Activated CD4-positive, alpha-beta T cell treated with anti-CD3 and anti-CD28 coated beads, Interleukin-2, amount 10 ng/mL, durations not matched to agents 24 days and 14 days (primary cell): ENCODE data around the gene CNGB1. TPM values are rescaled to one million over a fixed set of nuclear protein-coding genes. Genes with fewer than 3 reads are reported as not detected.

Source experiments
- DNase-seq: peaks from one replicate; pipeline ENCODE4 v3.0.0; 2022
- H3K27ac Mint-ChIP-seq: one replicate; pipeline ENCODE4 v1.8.0; 2022; ENCODE audit warnings: mild to moderate bottlenecking, mixed read lengths
- H3K27me3 Mint-ChIP-seq: one replicate; pipeline ENCODE4 v1.8.0; 2022; ENCODE audit warnings: mixed read lengths
- H3K36me3 Mint-ChIP-seq: one replicate; pipeline ENCODE4 v1.8.0; 2022; ENCODE audit warnings: low read depth, mild to moderate bottlenecking, mixed read lengths
- H3K4me1 Mint-ChIP-seq: one replicate; pipeline ENCODE4 v1.8.0; 2021; ENCODE audit warnings: mixed read lengths
- H3K4me3 Mint-ChIP-seq: one replicate; pipeline ENCODE4 v1.8.0; 2022; ENCODE audit warnings: mild to moderate bottlenecking, moderate library complexity, mixed read lengths
- H3K9me3 Mint-ChIP-seq: one replicate; pipeline ENCODE4 v1.8.0; 2021; ENCODE audit warnings: mixed read lengths
- intact Hi-C: fragments of 100-400 bp; cut with micrococcal nuclease; formaldehyde crosslinking; loops from one replicate; pipeline ENCODE4 v1.15.1; 2023
- total RNA-seq: library from RNA; stranded (reverse); gene quantifications from 2 replicates; pipeline ENCODE4 v1.2.3, GENCODE V29; 2022

The CNGB1 gene
- total RNA-seq, 1 donor from 2014 or later: not detected

DNA sequence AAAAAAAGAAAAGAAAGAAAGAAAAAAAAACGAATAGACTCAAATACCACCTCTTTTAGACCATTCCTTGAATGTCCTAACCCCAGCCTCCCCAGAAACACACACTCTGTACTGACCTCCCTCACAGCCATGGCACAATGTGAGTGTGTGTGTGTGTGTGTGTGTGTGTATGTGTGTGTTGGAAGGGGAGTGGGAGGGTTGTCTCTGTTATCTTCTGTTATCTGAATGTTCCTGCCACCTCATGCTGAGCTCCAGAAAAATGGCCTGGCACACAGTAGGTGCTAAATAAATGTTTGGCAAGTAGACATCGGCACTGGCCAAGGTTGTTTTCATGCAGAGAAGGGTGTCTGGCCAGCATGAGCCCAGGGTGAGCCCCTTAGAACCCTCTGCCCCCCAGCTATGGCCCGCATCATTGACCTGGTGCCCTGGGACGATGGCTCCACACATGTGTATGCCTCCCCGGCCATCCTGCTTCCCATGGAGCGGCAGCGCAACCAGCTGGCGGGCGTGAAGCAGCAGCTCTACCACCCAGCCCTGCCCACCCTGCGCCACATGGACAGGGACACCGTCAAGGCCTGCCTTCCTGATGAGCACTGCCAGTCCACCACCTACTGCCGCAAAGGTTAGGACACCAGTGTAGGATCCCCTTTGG is 6.6 kb upstream of the CNGB1 start:
- intact Hi-C loops: no loop called here
- no peak overlapping the region for H3K4me3 Mint-ChIP-seq
- peaks cover 2% of the 10 kb centered on the region for H3K27me3 Mint-ChIP-seq
- H3K9me3 Mint-ChIP-seq: no peaks in the 10 kb centered on the region
- no peaks in the 10 kb centered on the region for H3K36me3 Mint-ChIP-seq
- H3K4me1 Mint-ChIP-seq: no peaks in the 10 kb centered on the region
- no peak overlapping the region for H3K27ac Mint-ChIP-seq
- no peak for DNase-seq

DNA sequence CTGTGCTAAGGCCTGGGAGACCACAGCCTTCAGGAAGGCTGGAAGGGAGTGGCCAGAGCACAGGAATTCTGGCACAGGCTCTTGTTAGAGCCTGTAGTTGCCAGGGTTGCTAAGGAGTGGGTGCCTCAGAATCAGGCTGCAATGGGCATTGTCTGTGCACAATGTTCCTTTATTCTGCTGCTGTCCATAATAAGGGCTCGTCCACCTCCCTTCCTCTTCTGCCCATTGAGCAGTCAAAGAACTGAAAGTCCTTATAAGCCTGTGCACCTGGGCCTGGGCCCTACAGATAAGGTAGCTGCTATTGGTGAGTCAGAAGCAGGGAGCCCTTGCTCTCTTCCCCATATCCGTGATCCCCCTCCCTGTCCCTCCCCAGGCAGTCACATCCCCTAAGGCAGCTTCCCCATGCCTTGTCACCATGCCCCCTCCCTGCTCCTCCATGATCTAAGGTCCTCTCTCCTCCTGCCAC is 5.4 kb upstream of the CNGB1 start:
- no peak overlapping the region for H3K27ac Mint-ChIP-seq
- peaks cover 2% of the 10 kb centered on the region for H3K27me3 Mint-ChIP-seq
- peaks cover 5% of the 10 kb centered on the region for H3K4me1 Mint-ChIP-seq
- no peak overlapping the region for H3K4me3 Mint-ChIP-seq
- intact Hi-C loops: no loop called here
- no peaks in the 10 kb centered on the region for H3K36me3 Mint-ChIP-seq
- H3K9me3 Mint-ChIP-seq: no peaks in the 10 kb centered on the region
- DNase-seq: no peak

DNA sequence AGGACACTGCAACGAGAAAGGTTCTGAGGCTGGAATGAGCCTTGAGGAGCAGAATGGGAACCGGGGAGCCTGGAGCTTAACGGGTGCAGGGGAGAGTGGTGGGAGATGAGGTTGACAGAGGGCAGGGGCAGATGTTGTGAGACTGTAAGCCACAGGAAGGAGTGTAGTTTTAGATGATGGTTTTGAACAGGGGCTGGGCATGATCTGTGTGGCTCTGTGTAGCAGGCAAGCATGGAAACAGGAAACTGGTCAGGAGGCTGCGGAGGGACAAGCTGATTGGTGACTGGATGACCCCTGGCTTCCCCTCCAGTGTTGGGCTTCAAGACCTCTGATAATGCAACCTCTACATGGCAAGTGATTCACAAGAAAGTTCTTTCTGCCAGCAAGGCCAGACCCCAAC is 1.4 kb upstream of the CNGB1 start:
- Mint-ChIP-seq H3K27me3 (peaks cover 4% of the 10 kb centered on the region), H3K9me3 (no peaks in the 10 kb centered on the region), H3K4me3 (no peak overlapping the region), H3K4me1 (peaks cover 5% of the 10 kb centered on the region), H3K27ac (no peak overlapping the region), H3K36me3 (no peaks in the 10 kb centered on the region)
- intact Hi-C loops: no loop called here
- no peak for DNase-seq

DNA sequence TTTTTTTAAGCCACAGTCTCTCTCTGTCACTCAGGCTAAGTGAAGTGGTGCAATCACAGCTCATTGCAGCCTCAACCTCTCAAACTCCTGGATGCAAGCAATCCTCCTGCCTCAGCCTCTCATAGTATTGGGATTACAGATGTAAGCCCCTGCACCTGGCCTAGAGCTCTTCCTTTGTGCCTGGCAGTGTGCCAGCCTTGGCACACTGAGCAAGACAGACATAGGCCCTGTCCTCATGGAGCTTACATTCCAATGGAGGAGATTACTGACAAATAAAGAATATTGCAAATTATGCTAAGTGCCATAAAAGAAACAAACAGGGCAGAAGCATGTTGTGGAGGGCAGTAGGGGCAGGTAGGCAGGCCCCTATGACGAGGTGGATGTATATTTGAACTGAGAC is 920 bp upstream of the CNGB1 start:
- intact Hi-C loops: no loop called here
- Mint-ChIP-seq H3K36me3 (no peaks in the 10 kb centered on the region), H3K4me3 (no peak overlapping the region), H3K27me3 (peaks cover 4% of the 10 kb centered on the region), H3K27ac (no peak overlapping the region), H3K4me1 (peaks cover 5% of the 10 kb centered on the region), H3K9me3 (no peaks in the 10 kb centered on the region)
- no peak for DNase-seq

DNA sequence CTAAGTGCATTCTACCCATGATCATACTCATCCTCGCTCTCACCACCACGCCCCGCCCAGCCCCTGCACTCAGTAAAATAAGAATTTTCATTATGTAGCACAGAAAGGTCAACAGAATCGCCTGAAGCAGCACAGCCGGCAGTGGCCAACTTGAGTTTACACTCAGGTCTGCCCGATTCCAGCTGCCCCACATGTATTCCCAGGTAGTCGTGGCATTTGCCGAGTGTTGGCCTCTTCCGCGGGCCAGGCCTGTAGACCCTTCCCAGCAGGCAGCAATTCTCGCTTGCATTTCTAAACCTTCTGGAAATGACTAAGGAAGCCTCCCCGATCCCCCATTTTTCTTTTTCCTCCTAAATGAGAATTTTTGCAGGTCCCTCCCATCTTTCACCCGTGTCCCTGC is 609 bp downstream of the CNGB1 start:
- no peak for DNase-seq
- Mint-ChIP-seq H3K27ac (no peak overlapping the region), H3K9me3 (no peaks in the 10 kb centered on the region), H3K4me1 (peaks cover 5% of the 10 kb centered on the region), H3K4me3 (no peak overlapping the region), H3K36me3 (no peaks in the 10 kb centered on the region), H3K27me3 (peaks cover 1% of the 10 kb centered on the region)
- intact Hi-C loops: no loop called here

DNA sequence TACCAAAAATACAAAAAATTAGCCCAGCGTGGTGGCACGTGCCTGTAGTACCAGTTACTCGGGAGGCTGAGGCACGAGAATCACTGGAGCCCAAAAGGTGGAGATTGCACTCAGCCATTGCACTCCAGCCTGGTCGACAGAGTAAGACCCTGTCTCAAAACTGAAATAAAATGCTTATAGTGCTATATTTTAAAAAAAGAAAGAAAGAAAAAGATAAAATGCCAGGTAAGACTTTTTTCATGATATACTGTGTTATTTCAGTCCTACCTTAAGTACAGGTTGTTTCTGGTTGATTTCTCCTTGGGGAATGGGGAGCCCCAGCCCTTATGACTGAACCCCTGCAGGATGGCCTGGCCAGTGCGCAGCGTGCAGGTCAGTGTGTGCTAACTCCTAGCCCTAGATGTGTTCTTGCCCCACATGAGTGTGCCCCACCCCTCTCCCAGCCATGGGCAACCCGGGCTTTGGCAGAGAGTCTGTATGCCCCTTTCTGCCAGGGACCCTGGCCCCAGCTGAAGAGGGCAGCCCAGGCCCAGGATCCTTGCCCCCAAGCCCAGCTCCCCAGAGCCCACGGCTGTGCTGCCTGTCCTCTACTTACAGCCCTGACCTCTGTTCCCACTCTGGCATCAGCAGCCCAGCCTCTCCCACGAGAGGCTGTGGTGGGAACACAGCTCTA is 1.3 kb downstream of the CNGB1 start:
- no peak for DNase-seq
- no peak overlapping the region for H3K4me3 Mint-ChIP-seq
- intact Hi-C loops: no loop called here

DNA sequence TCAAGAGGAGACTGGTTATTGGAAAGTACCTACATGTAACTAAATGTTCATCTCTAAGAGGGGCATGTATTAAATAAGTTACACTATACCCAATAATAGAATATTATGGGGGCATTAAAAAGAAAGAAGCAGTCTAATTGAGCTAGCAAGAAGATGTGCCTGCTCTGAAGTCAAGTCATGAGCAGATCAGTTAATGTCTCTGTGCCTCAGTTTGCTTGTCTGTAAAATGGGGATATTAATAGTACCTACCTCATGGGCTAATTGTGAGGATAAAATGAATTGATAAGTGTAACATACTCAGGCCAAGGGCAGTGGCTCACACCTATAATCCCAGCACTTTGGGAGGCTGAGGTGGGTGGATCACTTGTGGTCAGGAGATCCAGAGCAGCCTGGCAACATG is 3.0 kb downstream of the CNGB1 start:
- Mint-ChIP-seq H3K4me3 (no peak overlapping the region), H3K27me3 (peaks cover 1% of the 10 kb centered on the region), H3K27ac (no peak overlapping the region), H3K36me3 (no peaks in the 10 kb centered on the region), H3K9me3 (no peaks in the 10 kb centered on the region), H3K4me1 (peaks cover 5% of the 10 kb centered on the region)
- intact Hi-C loops: no loop called here
- DNase-seq: no peak

More for the DNA sequence above, 1.3 kb downstream of the CNGB1 start:
- H3K4me1 Mint-ChIP-seq: peaks cover 5% of the 10 kb centered on the region
- no peak overlapping the region for H3K27ac Mint-ChIP-seq
- H3K27me3 Mint-ChIP-seq: peaks cover 1% of the 10 kb centered on the region
- H3K9me3 Mint-ChIP-seq: no peaks in the 10 kb centered on the region
- H3K36me3 Mint-ChIP-seq: no peaks in the 10 kb centered on the region

DNA sequence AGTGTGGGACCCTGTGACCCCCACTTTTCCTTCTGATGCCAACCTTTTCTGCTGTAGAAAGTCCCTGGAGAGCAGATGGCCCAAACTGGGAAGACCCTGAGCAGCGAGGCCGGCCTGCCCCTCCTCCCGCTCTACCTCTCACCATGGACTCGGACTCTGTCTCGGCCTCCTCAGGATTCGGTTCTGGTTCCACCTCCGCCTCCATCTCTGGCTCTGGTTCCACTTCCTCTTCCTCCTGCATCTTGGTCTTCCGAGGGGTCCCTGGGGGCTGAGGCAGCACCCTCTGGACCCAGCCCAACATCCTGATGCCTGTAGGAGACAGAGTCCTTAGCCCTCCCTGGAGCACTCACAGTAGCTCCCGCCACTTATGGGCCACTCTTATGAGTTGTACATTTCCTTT is 3.9 kb downstream of the CNGB1 start:
- Mint-ChIP-seq H3K4me3 (no peak overlapping the region), H3K9me3 (no peaks in the 10 kb centered on the region), H3K27ac (no peak overlapping the region), H3K27me3 (peaks cover 1% of the 10 kb centered on the region), H3K36me3 (no peaks in the 10 kb centered on the region), H3K4me1 (peaks cover under 1% of the 10 kb centered on the region)
- intact Hi-C loops: no loop called here
- DNase-seq: no peak

DNA sequence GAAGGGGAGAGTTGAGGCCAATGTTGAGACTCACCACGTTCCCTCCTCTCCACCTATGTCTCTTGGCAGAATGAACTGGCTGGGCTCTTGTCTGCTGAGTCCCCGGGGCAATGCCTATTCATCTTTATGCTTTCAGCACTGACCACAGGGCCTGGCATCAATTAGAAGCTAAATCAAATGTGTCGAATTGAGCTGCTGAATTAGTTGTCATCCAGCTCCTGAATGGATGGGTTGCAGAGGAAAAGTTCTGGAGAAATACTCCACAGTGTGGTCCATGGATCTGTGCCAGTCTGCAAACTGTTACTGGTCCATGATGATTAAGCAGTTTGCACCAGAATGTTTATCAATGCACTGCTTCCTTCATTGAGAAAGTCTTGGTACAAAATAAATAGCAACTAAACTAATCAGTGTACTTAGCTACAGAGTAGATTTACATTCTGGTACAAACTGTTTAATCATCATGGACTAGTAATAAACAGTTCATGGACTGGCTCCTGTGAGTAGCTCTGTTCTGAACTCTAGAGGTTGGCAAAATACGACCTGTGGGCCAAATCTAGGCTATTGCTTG is 4.6 kb downstream of the CNGB1 start:
- H3K4me3 Mint-ChIP-seq: no peak overlapping the region
- DNase-seq: no peak
- no peaks in the 10 kb centered on the region for H3K9me3 Mint-ChIP-seq
- intact Hi-C loops: no loop called here
- peaks cover 1% of the 10 kb centered on the region for H3K27me3 Mint-ChIP-seq
- no peaks in the 10 kb centered on the region for H3K4me1 Mint-ChIP-seq
- H3K27ac Mint-ChIP-seq: no peak overlapping the region
- H3K36me3 Mint-ChIP-seq: no peaks in the 10 kb centered on the region

DNA sequence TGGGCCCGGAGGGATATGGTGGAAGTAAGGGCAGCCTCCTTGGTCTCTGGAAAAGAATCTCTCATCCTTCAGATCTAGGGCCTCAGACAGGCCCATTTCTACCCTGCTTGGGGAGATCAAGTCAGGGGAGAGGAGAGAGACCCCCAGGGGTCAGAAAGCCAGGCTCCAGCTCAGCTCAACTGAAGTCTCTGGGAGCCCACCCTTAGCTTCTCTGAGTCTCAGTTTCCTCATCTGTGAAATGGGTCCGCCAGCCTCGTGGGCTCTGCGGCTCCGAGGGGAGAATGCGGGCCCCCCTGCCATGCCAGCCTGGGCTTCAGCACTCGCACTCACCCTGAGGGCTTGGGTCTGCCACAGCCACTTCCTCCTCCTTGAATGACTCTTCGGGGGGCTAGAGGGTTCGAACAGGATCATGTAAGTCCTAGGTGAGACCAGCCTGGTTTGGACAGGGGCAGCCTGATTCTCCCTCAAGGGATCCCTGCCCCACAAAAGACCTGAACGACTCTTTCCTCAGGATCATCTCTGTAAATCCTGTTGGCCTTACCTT is 6.7 kb downstream of the CNGB1 start:
- Mint-ChIP-seq H3K36me3 (no peaks in the 10 kb centered on the region), H3K27me3 (no peaks in the 10 kb centered on the region), H3K9me3 (no peaks in the 10 kb centered on the region), H3K4me1 (no peaks in the 10 kb centered on the region), H3K27ac (no peak overlapping the region), H3K4me3 (no peak overlapping the region)
- no peak for DNase-seq
- intact Hi-C loops: no loop called here

DNA sequence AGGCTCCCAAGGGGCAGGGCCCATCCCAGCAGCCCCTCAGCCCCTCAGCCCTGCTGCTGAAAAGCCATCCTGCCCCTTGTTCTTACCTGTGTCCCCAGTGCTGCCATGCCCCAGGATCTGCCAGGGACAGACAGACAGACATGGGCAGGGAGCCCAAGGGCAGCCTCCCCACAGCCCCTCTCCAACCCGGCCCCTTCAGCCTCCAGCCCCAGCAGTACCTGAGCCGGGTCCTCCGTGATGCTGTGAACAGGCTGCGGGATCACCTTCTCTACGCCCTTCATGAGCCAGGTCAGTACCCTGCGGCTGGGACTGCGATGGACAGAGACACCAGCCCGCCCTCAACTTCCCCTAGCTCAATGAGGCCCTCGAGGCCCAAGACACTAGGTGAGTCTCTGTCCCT is 8.2 kb downstream of the CNGB1 start:
- Mint-ChIP-seq H3K4me1 (no peaks in the 10 kb centered on the region), H3K4me3 (no peak overlapping the region), H3K27me3 (no peaks in the 10 kb centered on the region), H3K9me3 (no peaks in the 10 kb centered on the region), H3K36me3 (no peaks in the 10 kb centered on the region), H3K27ac (no peak overlapping the region)
- intact Hi-C loops: no loop called here
- no peak for DNase-seq

DNA sequence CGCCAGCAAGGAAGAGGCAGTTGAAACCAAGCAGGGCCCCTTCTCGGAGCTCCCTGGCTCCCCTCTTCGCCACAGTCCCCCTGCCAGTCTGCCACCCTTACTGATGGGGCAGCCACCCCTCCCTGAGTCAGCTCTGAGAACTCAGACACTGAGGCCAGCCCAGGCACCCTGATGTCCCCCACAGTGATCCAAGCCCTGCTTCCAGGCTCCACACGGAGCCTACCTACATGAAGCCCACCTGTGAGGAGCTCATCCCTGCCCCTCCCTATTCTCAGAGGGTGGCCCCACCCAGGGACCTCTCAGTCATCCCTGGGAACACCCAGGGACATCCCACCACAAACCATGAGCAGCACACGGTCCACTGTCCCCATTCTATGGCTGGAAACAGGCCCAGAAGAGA is 8.9 kb downstream of the CNGB1 start:
- no peaks in the 10 kb centered on the region for H3K4me1 Mint-ChIP-seq
- no peak overlapping the region for H3K4me3 Mint-ChIP-seq
- H3K27ac Mint-ChIP-seq: no peak overlapping the region
- intact Hi-C loops: no loop called here
- no peaks in the 10 kb centered on the region for H3K9me3 Mint-ChIP-seq
- no peaks in the 10 kb centered on the region for H3K36me3 Mint-ChIP-seq
- DNase-seq: no peak
- no peaks in the 10 kb centered on the region for H3K27me3 Mint-ChIP-seq

DNA sequence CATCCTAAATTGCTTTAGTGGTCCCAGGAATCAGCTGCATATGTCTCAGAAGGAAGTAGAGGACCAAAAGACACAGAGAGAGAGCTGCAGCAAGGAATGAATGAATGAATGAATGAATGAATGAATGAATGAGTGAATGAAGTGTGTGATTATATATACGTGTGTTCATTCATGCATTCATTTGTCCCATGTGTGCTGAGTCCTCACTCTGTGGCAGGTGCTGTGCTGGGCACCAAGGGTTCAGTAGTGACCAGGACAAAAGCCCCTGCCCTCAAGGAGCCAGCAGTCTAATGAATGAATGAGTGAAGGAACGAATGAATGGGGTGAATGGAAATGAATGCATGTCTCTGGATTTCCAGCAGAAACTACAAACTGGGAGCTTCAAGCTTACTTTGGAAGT is 9.4 kb downstream of the CNGB1 start:
- DNase-seq: no peak
- no peaks in the 10 kb centered on the region for H3K27me3 Mint-ChIP-seq
- no peaks in the 10 kb centered on the region for H3K36me3 Mint-ChIP-seq
- no peaks in the 10 kb centered on the region for H3K4me1 Mint-ChIP-seq
- H3K9me3 Mint-ChIP-seq: no peaks in the 10 kb centered on the region
- H3K27ac Mint-ChIP-seq: no peak overlapping the region
- intact Hi-C loops: no loop called here
- no peak overlapping the region for H3K4me3 Mint-ChIP-seq

DNA sequence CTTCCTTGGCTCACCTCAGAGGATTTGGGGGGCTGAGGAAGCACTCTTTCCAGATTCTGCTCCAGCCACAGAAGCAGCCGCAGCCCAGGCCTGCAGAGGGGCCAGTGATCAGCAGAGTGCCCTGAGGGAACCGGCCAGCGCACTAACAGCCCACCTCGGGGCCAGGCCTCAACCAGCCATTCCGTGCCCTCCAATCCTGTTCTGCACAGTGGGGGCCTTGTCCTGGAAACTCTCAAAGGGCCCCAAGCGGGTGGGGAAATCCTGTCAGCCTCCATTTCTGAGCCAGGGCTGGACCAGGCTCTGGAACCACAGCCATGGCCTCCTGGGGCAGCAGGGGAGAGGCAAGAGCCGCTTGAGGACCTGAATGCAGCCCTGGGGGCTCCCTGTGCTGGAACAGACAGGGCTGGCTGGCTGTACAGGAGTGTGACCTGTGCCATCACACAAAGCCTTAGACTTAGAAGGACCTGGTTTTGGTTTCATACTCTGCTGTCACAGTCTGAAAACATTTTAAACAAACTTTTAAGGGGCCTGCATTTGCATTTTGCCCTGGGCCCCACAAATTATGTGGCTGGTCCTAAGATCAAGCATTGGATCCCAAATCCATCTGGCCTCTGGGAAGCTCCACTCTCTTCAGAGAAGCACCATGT is 10.0 kb downstream of the CNGB1 start:
- Mint-ChIP-seq H3K27me3 (no peaks in the 10 kb centered on the region), H3K27ac (no peak overlapping the region), H3K9me3 (no peaks in the 10 kb centered on the region), H3K4me3 (no peak overlapping the region), H3K36me3 (no peaks in the 10 kb centered on the region), H3K4me1 (no peaks in the 10 kb centered on the region)
- intact Hi-C loops: no loop called here
- no peak for DNase-seq
